ENCODE results near the gene KIF6.

DNA sequence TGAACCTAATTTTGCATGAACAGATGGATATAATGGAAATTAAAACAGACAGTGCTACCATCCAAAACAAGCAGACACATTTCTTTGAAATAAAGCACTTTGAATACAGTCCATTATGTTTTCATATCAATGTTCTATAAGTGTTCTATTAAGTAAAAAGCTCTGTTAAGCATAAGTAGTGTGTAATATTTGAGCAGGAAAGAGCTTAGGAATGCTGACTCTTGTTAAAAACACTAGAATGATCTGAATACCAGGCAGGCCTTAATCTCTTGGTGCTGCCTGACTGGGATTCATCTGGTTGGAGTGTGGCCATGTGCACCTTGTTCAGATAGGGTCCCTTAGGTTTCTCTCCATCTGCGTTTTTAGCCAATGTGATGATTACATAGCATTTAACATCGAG, 130.9 kb downstream of the KIF6 start:
- TF ChIP-seq SP1 (IDR thresholded peaks at IDR 0.05) (no peak), SUZ12 (IDR thresholded peaks at IDR 0.05) (no peak), TARDBP (IDR thresholded peaks at IDR 0.05) (no peak), BHLHE40 (IDR thresholded peaks at IDR 0.05; ENCODE audit: borderline replicate concordance) (no peak), CTBP1 (IDR thresholded peaks at IDR 0.05; ENCODE audit: borderline replicate concordance) (no peak), L3MBTL2 (conservative IDR thresholded peaks at IDR 0.05) (no peak), ELF4 (IDR thresholded peaks at IDR 0.05) (no peak), FOXM1 (IDR thresholded peaks at IDR 0.05; ENCODE audit: borderline replicate concordance) (no peak), NFRKB (IDR thresholded peaks at IDR 0.05) (no peak), FOXK2 (IDR thresholded peaks at IDR 0.05) (no peak), HDGF (IDR thresholded peaks at IDR 0.05; ENCODE audit: borderline replicate concordance) (no peak)
- TF ChIP-seq, protein P1, sequence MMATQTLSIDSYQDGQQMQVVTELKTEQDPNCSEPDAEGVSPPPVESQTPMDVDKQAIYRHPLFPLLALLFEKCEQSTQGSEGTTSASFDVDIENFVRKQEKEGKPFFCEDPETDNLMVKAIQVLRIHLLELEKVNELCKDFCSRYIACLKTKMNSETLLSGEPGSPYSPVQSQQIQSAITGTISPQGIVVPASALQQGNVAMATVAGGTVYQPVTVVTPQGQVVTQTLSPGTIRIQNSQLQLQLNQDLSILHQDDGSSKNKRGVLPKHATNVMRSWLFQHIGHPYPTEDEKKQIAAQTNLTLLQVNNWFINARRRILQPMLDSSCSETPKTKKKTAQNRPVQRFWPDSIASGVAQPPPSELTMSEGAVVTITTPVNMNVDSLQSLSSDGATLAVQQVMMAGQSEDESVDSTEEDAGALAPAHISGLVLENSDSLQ (IDR thresholded peaks at IDR 0.05), result no peak
